Measurements from ENCODE around the gene RASL12.
"Not testable (repeated sequence)": the region's sequence is repeated elsewhere in the genome, so short reads cannot be mapped to it uniquely, and the experiment has no call there.

RASL12 gene

DNA sequence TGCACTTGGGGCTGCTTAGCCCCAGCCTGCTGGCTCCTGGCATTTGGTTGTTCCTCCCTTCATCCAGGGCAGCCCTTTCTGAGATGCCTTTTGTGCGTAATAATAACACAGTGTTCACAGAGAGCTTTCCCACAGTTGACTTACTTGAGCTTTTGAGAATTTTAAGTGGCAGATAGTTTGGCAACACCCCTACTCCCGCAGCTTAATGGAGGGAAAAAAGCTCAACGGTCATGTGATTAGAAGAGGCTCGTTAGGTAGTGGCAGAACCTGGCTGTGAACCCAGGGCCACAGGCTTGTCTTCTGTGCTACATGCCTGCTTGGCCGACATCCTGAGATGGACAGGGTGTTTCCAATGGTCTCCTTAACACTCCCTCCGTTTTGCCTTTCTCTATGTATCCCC, 13.5 kb upstream of the RASL12 start:
- Histone ChIP-seq H3K36me3 (no peaks in the 10 kb centered on the region), H3K9me3 (no peaks in the 10 kb centered on the region), H3K4me3 (ENCODE audit: low read depth in 1 of 2, low read length in 1 of 2) (no peak overlapping the region), H3K27me3 (peaks cover 91% of the 10 kb centered on the region), H3K4me1 (ENCODE audit: control insufficient read depth in 1 of 2, insufficient read depth in 1 of 2, low read depth in 1 of 2, low read length in 1 of 2) (peaks cover 0 to 4% of the 10 kb centered on the region in 2 experiments), H3K27ac (no peak overlapping the region)
- TF ChIP-seq, protein P1, sequence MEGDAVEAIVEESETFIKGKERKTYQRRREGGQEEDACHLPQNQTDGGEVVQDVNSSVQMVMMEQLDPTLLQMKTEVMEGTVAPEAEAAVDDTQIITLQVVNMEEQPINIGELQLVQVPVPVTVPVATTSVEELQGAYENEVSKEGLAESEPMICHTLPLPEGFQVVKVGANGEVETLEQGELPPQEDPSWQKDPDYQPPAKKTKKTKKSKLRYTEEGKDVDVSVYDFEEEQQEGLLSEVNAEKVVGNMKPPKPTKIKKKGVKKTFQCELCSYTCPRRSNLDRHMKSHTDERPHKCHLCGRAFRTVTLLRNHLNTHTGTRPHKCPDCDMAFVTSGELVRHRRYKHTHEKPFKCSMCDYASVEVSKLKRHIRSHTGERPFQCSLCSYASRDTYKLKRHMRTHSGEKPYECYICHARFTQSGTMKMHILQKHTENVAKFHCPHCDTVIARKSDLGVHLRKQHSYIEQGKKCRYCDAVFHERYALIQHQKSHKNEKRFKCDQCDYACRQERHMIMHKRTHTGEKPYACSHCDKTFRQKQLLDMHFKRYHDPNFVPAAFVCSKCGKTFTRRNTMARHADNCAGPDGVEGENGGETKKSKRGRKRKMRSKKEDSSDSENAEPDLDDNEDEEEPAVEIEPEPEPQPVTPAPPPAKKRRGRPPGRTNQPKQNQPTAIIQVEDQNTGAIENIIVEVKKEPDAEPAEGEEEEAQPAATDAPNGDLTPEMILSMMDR (IDR thresholded peaks at IDR 0.05) = no peak

DNA sequence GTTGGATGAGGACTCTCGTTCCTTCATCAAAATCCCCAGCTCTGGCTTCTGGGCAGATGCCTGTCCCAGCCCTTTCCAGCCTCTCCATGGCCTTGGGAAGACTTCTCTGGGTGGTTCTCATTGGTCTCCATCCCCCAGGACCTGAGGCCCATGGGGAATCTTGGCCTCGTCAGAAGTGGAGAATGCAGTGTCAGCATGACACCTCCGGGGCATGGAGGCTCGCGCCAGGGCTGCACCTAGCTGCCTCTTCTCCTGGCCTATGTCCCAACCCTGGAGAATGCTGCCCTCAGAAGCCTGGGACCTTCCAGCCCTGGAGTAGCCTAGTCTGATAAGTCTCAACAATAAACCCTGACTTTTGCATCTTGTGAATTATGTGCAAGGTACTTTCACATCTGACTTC, 11.8 kb upstream of the RASL12 start:
- H3K4me3 ChIP-seq (ENCODE audit: low read depth in 1 of 2, low read length in 1 of 2) = no peak overlapping the region
- H3K27me3 ChIP-seq = peaks cover 95% of the 10 kb centered on the region
- H3K4me1 ChIP-seq (ENCODE audit: control insufficient read depth in 1 of 2, insufficient read depth in 1 of 2, low read depth in 1 of 2, low read length in 1 of 2) = peaks cover 0 to 4% of the 10 kb centered on the region in 2 experiments
- no peaks in the 10 kb centered on the region for H3K9me3 ChIP-seq
- TF ChIP-seq, protein P1 (IDR thresholded peaks at IDR 0.05) = no peak
- H3K27ac ChIP-seq = no peak overlapping the region
- H3K36me3 ChIP-seq = no peaks in the 10 kb centered on the region

DNA sequence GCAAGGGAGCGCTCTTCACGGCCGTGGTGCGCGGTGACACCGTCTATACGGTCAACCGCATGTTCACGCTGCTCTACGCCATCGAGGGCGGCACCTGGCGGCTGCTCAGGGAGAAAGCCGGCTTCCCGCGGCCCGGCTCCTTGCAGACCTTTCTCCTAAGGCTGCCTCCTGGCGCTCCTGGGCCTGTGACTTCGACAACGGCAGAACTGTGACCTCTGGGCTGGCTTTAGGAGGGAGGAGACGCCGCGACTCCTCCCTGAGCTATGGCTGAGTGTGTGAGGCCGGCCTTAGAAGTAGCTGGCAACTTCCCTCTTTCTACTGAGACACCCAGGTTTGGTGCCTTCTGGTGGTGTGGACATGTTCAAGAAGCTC, 10.2 kb upstream of the RASL12 start:
- Histone ChIP-seq H3K4me3 (ENCODE audit: low read depth in 1 of 2, low read length in 1 of 2) (no peak overlapping the region), H3K9me3 (no peaks in the 10 kb centered on the region), H3K27ac (no peak overlapping the region), H3K27me3 (peaks cover 85% of the 10 kb centered on the region), H3K4me1 (ENCODE audit: control insufficient read depth in 1 of 2, insufficient read depth in 1 of 2, low read depth in 1 of 2, low read length in 1 of 2) (peaks cover 0 to 4% of the 10 kb centered on the region in 2 experiments), H3K36me3 (no peaks in the 10 kb centered on the region)
- TF ChIP-seq, protein P1 (IDR thresholded peaks at IDR 0.05) = no peak

DNA sequence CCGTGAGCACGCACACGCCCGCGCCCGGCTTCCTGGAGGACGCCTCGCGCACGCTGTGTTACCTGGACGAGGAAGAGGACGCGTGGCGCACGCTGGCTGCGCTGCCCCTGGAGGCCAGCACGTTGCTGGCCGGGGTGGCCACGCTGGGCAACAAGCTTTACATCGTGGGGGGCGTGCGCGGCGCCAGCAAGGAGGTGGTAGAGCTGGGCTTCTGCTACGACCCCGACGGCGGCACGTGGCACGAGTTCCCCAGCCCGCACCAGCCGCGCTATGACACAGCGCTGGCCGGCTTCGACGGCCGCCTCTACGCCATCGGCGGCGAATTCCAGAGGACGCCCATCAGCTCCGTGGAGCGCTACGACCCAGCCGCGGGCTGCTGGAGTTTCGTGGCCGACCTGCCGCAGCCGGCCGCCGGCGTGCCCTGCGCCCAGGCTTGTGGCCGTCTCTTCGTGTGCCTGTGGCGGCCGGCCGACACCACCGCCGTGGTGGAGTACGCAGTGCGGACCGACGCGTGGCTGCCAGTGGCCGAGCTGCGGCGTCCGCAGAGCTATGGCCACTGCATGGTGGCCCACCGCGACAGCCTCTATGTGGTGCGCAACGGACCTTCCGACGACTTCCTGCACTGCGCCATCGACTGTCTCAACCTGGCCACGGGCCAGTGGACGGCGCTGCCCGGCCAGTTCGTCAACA, 9.6 kb upstream of the RASL12 start:
- peaks cover 0 to 4% of the 10 kb centered on the region in 2 experiments for H3K4me1 ChIP-seq (ENCODE audit: control insufficient read depth in 1 of 2, insufficient read depth in 1 of 2, low read depth in 1 of 2, low read length in 1 of 2)

DNA sequence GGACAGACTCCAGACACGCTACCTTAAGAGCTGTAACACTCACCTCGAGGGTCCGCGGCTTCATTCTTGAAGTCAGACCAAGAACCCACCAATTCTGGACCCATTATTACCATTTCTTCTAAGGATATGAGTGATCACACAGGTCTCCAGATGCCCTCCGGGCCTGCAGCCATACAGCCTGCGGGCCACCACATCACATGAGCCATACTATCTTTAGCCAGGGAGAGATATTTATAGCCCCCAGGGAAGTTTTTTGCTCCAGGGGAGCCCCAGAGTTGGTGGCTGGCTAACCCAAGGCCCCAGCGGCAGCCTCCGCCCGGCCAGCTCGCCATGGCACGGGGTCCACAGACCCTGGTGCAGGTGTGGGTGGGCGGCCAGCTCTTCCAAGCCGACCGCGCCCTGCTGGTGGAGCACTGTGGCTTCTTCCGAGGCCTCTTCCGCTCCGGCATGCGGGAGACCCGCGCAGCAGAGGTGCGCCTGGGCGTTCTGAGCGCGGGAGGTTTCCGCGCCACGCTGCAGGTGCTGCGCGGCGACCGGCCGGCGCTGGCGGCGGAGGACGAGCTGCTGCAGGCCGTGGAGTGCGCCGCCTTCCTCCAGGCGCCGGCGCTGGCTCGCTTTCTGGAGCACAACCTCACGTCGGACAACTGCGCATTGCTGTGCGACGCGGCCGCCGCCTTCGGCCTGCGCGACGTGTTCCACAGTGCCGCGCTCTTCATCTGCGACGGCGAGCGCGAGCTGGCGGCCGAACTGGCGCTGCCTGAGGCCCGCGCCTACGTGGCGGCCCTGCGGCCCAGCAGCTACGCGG, 8.9 kb upstream of the RASL12 start, which contains the start of gene KBTBD13:
Gene KBTBD13 (plus strand): TSS at position 261 of the 805 bp plus-strand sequence. CDS start 70 bp downstream, at position 331.
- H3K4me3 ChIP-seq (ENCODE audit: low read depth in 1 of 2, low read length in 1 of 2) = no peak within 1 kb of the TSS

More for the DNA sequence above, 9.6 kb upstream of the RASL12 start:
- Histone ChIP-seq H3K4me3 (ENCODE audit: low read depth in 1 of 2, low read length in 1 of 2) (no peak overlapping the region), H3K27me3 (peaks cover 80% of the 10 kb centered on the region), H3K27ac (no peak overlapping the region), H3K9me3 (no peaks in the 10 kb centered on the region), H3K36me3 (no peaks in the 10 kb centered on the region)
- TF ChIP-seq, protein P1 (IDR thresholded peaks at IDR 0.05) = no peak

DNA sequence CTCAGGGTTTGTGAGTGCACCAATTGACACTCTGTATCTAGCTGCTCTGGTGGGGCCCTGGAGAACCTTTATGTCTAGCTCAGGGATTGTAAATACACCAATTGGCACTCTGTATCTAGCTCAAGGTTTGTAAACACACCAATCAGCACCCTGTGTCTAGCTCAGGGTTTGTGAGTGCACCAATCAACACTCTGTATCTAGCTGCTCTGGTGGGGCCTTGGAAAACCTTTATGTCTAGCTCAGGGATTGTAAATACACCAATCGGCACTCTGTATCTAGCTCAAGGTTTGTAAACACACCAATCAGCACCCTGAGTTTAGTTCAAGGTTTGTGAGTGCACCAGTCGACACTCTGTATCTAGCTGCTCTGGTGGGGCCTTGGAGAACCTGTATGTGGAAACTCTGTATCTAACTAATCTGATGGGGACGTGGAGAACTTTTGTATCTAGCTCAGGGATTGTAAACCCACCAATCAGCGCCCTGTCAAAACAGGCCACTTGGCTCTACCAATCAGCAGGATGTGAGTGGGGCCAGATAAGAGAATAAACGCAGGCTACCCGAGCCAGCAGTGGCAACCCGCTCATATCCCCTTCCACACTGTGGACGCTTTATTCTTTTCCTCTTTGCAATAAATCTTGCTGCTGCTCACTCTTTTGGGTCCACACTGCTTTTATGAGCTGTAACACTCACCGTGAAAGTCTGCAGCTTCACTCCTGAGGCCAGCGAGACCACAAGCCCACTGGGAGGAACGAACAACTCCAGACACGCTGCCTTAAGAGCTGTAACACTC, 8.0 kb upstream of the RASL12 start:
- H3K27me3 ChIP-seq = peaks cover 76% of the 10 kb centered on the region
- not testable (repeated sequence) for H3K4me1 ChIP-seq (ENCODE audit: control insufficient read depth in 1 of 2, insufficient read depth in 1 of 2, low read depth in 1 of 2, low read length in 1 of 2); H3K4me3 ChIP-seq (ENCODE audit: low read depth in 1 of 2, low read length in 1 of 2); H3K9me3 ChIP-seq; H3K36me3 ChIP-seq; H3K27ac ChIP-seq

More for the DNA sequence above, 8.9 kb upstream of the RASL12 start, which contains the start of gene KBTBD13:
- Histone ChIP-seq H3K27ac (no peak within 1 kb of the TSS), H3K4me1 (ENCODE audit: control insufficient read depth in 1 of 2, insufficient read depth in 1 of 2, low read depth in 1 of 2, low read length in 1 of 2) (peaks cover 0 to 4% of the 10 kb centered on the region in 2 experiments), H3K27me3 (peaks cover 76% of the 10 kb centered on the region), H3K36me3 (no peaks in the 10 kb centered on the region), H3K9me3 (no peaks in the 10 kb centered on the region)
- TF ChIP-seq, protein P1 (IDR thresholded peaks at IDR 0.05) = no peak

DNA sequence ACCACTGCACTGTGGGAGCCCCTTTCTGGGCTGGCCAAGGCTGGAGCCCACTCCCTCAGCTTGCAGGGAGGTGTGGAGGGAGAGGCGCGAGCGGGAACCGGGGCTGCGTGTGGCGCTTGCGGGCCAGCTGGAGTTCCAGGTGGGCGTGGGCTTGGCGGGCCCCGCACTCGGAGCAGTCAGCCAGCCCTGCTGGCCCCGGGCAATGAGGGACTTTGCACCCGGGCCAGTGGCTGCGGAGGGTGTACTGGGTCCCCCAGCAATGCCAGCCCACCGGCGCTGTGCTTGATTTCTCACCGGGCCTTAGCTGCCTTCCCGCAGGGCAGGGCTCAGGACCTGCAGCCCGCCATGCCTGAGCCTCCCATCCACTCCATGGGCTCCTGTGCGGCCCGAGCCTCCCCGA, 7.2 kb upstream of the RASL12 start:
- H3K36me3 ChIP-seq; H3K9me3 ChIP-seq; H3K4me3 ChIP-seq (ENCODE audit: low read depth in 1 of 2, low read length in 1 of 2); H3K4me1 ChIP-seq (ENCODE audit: control insufficient read depth in 1 of 2, insufficient read depth in 1 of 2, low read depth in 1 of 2, low read length in 1 of 2); H3K27ac ChIP-seq: not testable (repeated sequence)
- peaks cover 76% of the 10 kb centered on the region for H3K27me3 ChIP-seq

Data from neutrophil (primary cell).